Upper lobe of left lung (tissue), 6 donors: ENCODE measurements around the gene RYR1. TPM values are rescaled to one million over a fixed set of nuclear protein-coding genes. Genes with fewer than 3 reads are reported as not detected.
A peak's percentile ranks its signal among the peaks of the same experiment; 100 is the strongest.

Experiments
- ATAC-seq, 2 donors: fragments of 200-7000 bp; cut with Tn5 transposase; one replicate each; pipeline ENCODE4 v1.9.1; 2022; ENCODE audit warnings: mild to moderate bottlenecking in 2 of 2, moderate library complexity in 2 of 2; ENCODE audit not compliant: low FRiP score in 2 of 2
- DNase-seq, 2 donors: peaks; one replicate each; pipeline ENCODE4 v3.0.0-alpha.2; 2019 to 2020
- H3K27ac ChIP-seq, 4 donors: fragments of 200-600 bp; sonication (generic); one replicate each; pipeline ENCODE4 v1.5.1; 2016 to 2019
- H3K27me3 ChIP-seq, 4 donors: fragments of 200-600 bp; sonication (generic); one replicate each; pipeline ENCODE4 v1.5.1; 2017 to 2019
- H3K36me3 ChIP-seq, 4 donors: fragments of 200-600 bp; sonication (generic); one replicate each; pipeline ENCODE4 v1.5.1; 2016 to 2019
- H3K4me1 ChIP-seq, 4 donors: fragments of 200-600 bp; sonication (generic); one replicate each; pipeline ENCODE4 v1.5.1; 2018 to 2019
- H3K4me3 ChIP-seq, 4 donors: fragments of 200-600 bp; sonication (generic); one replicate each; pipeline ENCODE4 v1.5.1; 2017 to 2019; ENCODE audit warnings: mild to moderate bottlenecking in 2 of 4, moderate library complexity in 1 of 4
- H3K9me3 ChIP-seq, 4 donors: fragments of 200-600 bp; sonication (generic); one replicate each; pipeline ENCODE4 v1.5.1; 2018 to 2019
- CTCF ChIP-seq, 6 experiments: fragments of 450-650 bp in 4 of 6; fragments of 200-600 bp in 2 of 6; sonication (generic) in 2 of 6; IDR thresholded peaks; one replicate each; pipeline ENCODE4 v1.5.1; 2016 to 2019; ENCODE audit warnings: antibody characterized with exemption in 6 of 6
- EP300 ChIP-seq, 4 donors: sonication (generic); formaldehyde crosslinking; IDR thresholded peaks; one replicate each; pipeline ENCODE4 v1.5.1; 2017; ENCODE audit warnings: antibody characterized with exemption in 4 of 4, control low read depth in 2 of 4
- POLR2A ChIP-seq, 4 donors: fragments of 450-650 bp; IDR thresholded peaks; one replicate each; pipeline ENCODE4 v1.5.1; 2016 to 2017; ENCODE audit warnings: antibody characterized with exemption in 4 of 4, mild to moderate bottlenecking in 2 of 4
- POLR2AphosphoS5 ChIP-seq, 2 donors: sonication (generic); formaldehyde crosslinking; IDR thresholded peaks; one replicate each; pipeline ENCODE4 v1.5.1; 2017; ENCODE audit warnings: antibody characterized with exemption in 2 of 2
- WGBS, 2 donors: methylation state at CpG; one replicate each; pipeline ENCODE4 v1.1.5; 2017 to 2018; 5-methylcytosine and 5-hydroxymethylcytosine counted together
- total RNA-seq, 6 donors: library from RNA; depleted of rRNA in 4 of 6; stranded (reverse); fragments of >200 nt in 4 of 6; gene quantifications; one replicate each; pipeline versions ENCODE4 v1.1.0 to v1.2.1, GENCODE V29; 2016 to 2021
- donor health status: DM: no; HTN: no; CAD: no; lungs with moderate emphysema.
- donor health status: DM: no; HTN: yes; CAD: no; lungs with severe emphysema.

The RYR1 gene
- total RNA-seq, 6 donors from 2014 or later = 1.1 to 22.0 (median 5.5) TPM

GRCh38 chr19:38385804-38386257 lies 47.7 kb upstream of the RYR1 start:
- H3K36me3 ChIP-seq = peaks cover 17 to 47% (median 39%) of the 10 kb centered on the region in 4 donors
- DNase-seq (peak in 1 of 2 donors; percentile 86), ATAC-seq (no peak)
- TF ChIP-seq POLR2A (IDR thresholded peaks at IDR 0.05) (no peak), EP300 (IDR thresholded peaks at IDR 0.05) (no peak), POLR2AphosphoS5 (IDR thresholded peaks at IDR 0.05) (no peak), CTCF (IDR thresholded peaks at IDR 0.05) (no peak)
- H3K27ac ChIP-seq = no peak overlapping the region
- peaks cover 33 to 44% (median 38%) of the 10 kb centered on the region in 4 donors for H3K4me1 ChIP-seq
- H3K9me3 ChIP-seq = no peaks in the 10 kb centered on the region
- WGBS, 2 donors = 64 to 75% methylated on average over 39 to 40 of the region's 40 CpGs
- H3K27me3 ChIP-seq = peaks cover 0 to 18% (median 3%) of the 10 kb centered on the region in 4 donors
- no peak overlapping the region for H3K4me3 ChIP-seq

GRCh38 chr19:38386300-38386970 lies 47.1 kb upstream of the RYR1 start:
- Histone ChIP-seq H3K27ac (no peak overlapping the region), H3K36me3 (peaks cover 14 to 41% (median 33%) of the 10 kb centered on the region in 4 donors), H3K27me3 (peaks cover 0 to 18% (median 3%) of the 10 kb centered on the region in 4 donors), H3K4me1 (peaks cover 33 to 44% (median 38%) of the 10 kb centered on the region in 4 donors), H3K9me3 (no peaks in the 10 kb centered on the region), H3K4me3 (peak overlapping the region in 3 of 4 donors; percentile 54 to 65 (median 62))
- DNase-seq = peak in 1 of 2 donors; percentile 87
- ATAC-seq = no peak
- whole genome bisulfite sequencing, 2 donors = 65 to 77% methylated on average over 11 to 47 of the region's 61 CpGs
- TF ChIP-seq EP300 (IDR thresholded peaks at IDR 0.05) (no peak), POLR2AphosphoS5 (IDR thresholded peaks at IDR 0.05) (no peak), POLR2A (IDR thresholded peaks at IDR 0.05) (no peak), CTCF (IDR thresholded peaks at IDR 0.05) (no peak)

GRCh38 chr19:38386971-38387549 lies 46.4 kb upstream of the RYR1 start:
- peak in 1 of 2 donors; percentile 86 for DNase-seq
- 4 to 7% methylated on average over 11 to 19 of the region's 36 CpGs for whole genome bisulfite sequencing, 2 donors
- peaks cover 33 to 44% (median 38%) of the 10 kb centered on the region in 4 donors for H3K4me1 ChIP-seq
- no peaks in the 10 kb centered on the region for H3K9me3 ChIP-seq
- H3K27ac ChIP-seq = peak overlapping the region in 2 of 4 donors; percentile 51 to 82
- peaks cover 9 to 34% (median 26%) of the 10 kb centered on the region in 4 donors for H3K36me3 ChIP-seq
- peaks cover 0 to 18% (median 3%) of the 10 kb centered on the region in 4 donors for H3K27me3 ChIP-seq
- peak in 1 of 2 donors; percentile 16 for ATAC-seq
- TF ChIP-seq CTCF (IDR thresholded peaks at IDR 0.05) (no peak), EP300 (IDR thresholded peaks at IDR 0.05) (no peak), POLR2AphosphoS5 (IDR thresholded peaks at IDR 0.05) (no peak), POLR2A (IDR thresholded peaks at IDR 0.05) (no peak)
- H3K4me3 ChIP-seq = peak overlapping the region in 3 of 4 donors; percentile 54 to 65 (median 62)

GRCh38 chr19:38387550-38388348 lies 45.7 kb upstream of the RYR1 start, which contains the start of gene GGN:
GGN (minus strand) TSS chr19:38388034; CDS start chr19:38387261, 773 bp downstream.
- H3K4me1 ChIP-seq = peaks cover 33 to 44% (median 38%) of the 10 kb centered on the region in 4 donors
- H3K4me3 ChIP-seq = peak within 1 kb of the TSS; percentile 53 to 65 (median 58)
- H3K36me3 ChIP-seq = peaks cover 6 to 28% (median 19%) of the 10 kb centered on the region in 4 donors
- peaks cover 0 to 18% (median 3%) of the 10 kb centered on the region in 4 donors for H3K27me3 ChIP-seq
- H3K27ac ChIP-seq = peak within 1 kb of the TSS; percentile 51 to 82 (median 68)
- no peaks in the 10 kb centered on the region for H3K9me3 ChIP-seq
- 2 to 4% methylated on average over 38 to 51 of the region's 51 CpGs for WGBS, 2 donors
- TF ChIP-seq POLR2AphosphoS5 (IDR thresholded peaks at IDR 0.05) (no peak), EP300 (IDR thresholded peaks at IDR 0.05) (no peak), POLR2A (IDR thresholded peaks at IDR 0.05) (peak in 1 of 4 donors; percentile 51), CTCF (IDR thresholded peaks at IDR 0.05) (no peak)
- DNase-seq = peak; percentile 92 to 96
- peak; percentile 83 to 92 for ATAC-seq
